ENCODE data around the gene SLC6A4.

Gene SLC6A4

DNA sequence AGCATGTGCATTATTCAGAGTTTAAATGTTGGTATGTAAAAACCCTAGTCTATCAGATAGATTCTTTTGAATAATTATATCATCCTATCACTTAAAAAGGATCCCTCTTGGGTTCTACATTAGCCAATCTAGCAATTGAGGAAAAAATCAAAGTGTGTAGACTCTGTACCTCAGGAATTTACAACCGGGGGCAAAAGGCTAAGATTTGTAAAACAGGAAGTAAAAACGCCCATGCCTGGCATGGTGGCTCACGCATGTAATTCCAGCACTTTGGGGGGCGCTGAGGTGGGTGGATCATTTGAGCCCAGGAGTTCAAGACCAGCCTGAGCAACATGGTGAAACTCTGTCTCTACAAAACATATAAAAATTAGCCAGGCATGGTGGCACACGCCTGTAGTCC is 58.6 kb downstream of the SLC6A4 start:
- no peak overlapping the region for H3K4me3 ChIP-seq (ENCODE audit: low read depth, low read length)
- no peak for DNase-seq (ENCODE audit: low read depth)
- no peak for TF ChIP-seq MYC (IDR thresholded peaks at IDR 0.05; ENCODE audit: low read depth, low read length)
- TF ChIP-seq POLR2A (IDR thresholded peaks at IDR 0.05; ENCODE audit: extremely low read depth, insufficient read length) = no peak
- TF ChIP-seq, protein P1, sequence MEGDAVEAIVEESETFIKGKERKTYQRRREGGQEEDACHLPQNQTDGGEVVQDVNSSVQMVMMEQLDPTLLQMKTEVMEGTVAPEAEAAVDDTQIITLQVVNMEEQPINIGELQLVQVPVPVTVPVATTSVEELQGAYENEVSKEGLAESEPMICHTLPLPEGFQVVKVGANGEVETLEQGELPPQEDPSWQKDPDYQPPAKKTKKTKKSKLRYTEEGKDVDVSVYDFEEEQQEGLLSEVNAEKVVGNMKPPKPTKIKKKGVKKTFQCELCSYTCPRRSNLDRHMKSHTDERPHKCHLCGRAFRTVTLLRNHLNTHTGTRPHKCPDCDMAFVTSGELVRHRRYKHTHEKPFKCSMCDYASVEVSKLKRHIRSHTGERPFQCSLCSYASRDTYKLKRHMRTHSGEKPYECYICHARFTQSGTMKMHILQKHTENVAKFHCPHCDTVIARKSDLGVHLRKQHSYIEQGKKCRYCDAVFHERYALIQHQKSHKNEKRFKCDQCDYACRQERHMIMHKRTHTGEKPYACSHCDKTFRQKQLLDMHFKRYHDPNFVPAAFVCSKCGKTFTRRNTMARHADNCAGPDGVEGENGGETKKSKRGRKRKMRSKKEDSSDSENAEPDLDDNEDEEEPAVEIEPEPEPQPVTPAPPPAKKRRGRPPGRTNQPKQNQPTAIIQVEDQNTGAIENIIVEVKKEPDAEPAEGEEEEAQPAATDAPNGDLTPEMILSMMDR (IDR thresholded peaks at IDR 0.05; ENCODE audit: low read depth, low read length) = no peak
- TF ChIP-seq, protein P2, sequence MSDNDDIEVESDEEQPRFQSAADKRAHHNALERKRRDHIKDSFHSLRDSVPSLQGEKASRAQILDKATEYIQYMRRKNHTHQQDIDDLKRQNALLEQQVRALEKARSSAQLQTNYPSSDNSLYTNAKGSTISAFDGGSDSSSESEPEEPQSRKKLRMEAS (IDR thresholded peaks at IDR 0.05; ENCODE audit: low read depth, low read length) = no peak

DNA sequence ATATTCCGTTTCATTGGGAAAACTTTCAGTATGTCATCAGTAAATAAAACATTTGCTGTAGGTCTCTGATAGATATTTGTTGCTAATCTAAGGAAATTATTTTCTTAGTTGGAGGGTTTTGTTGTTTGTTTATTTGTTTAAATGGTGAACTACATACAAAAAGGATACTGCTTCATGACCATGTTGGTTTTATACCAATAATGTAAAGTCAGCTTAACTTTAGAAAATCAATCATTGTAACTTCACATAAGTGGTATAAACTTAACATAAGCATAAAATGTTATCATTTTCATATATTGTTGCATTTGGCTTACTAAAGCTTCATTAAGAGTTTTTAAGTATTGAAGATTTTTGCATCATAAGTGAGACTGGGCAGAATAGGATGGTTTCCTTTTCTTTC is 60.9 kb downstream of the SLC6A4 start:
- H3K4me3 ChIP-seq (ENCODE audit: low read depth, low read length) = no peak overlapping the region
- TF ChIP-seq, protein P1 (IDR thresholded peaks at IDR 0.05; ENCODE audit: low read depth, low read length) = no peak
- TF ChIP-seq POLR2A (IDR thresholded peaks at IDR 0.05; ENCODE audit: extremely low read depth, insufficient read length) = no peak
- TF ChIP-seq MYC (IDR thresholded peaks at IDR 0.05; ENCODE audit: low read depth, low read length) = no peak
- TF ChIP-seq, protein P2 (IDR thresholded peaks at IDR 0.05; ENCODE audit: low read depth, low read length) = no peak
- DNase-seq (ENCODE audit: low read depth) = no peak

DNA sequence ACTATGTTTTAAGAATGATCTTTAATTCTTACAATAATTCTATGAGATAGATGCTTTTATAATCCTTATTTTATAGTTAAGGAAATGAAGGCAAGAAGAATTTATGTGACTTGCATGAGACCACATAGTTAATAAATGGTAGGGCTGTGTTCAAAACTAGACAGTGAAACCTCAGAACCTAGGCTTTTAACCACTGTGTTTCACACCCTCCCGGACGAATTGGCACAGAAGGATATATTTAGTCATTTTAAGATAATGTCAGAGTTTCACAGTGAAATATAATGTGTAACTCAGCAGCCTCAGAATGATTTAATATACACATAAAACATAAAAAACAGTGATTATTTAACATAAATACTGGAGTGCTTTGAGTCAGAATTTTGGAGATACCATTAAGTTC is 61.8 kb downstream of the SLC6A4 start:
- DNase-seq (ENCODE audit: low read depth) = no peak
- H3K4me3 ChIP-seq (ENCODE audit: low read depth, low read length) = no peak overlapping the region
- TF ChIP-seq MYC (IDR thresholded peaks at IDR 0.05; ENCODE audit: low read depth, low read length) (no peak), POLR2A (IDR thresholded peaks at IDR 0.05; ENCODE audit: extremely low read depth, insufficient read length) (no peak)
- TF ChIP-seq, protein P1 (IDR thresholded peaks at IDR 0.05; ENCODE audit: low read depth, low read length) = no peak
- TF ChIP-seq, protein P2 (IDR thresholded peaks at IDR 0.05; ENCODE audit: low read depth, low read length) = no peak

DNA sequence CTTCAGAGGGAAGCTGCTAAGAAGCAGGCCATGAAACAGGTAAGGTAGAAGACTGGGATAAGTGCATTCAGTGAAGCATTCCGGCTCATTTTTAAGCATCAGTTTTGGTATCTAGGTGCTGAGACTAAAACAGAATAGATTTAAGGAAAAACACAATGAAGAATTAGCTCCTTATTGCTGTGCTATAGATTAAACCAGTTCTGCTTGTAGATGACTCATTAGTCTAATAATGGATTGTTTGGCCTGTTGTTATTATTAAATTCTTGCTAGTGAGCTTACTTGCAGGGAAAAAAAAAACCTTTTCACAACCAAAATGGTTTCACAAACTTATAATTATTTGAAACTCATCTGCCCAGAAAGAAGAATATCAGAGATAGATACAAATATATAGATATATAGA is 62.9 kb downstream of the SLC6A4 start:
- H3K4me3 ChIP-seq (ENCODE audit: low read depth, low read length) = no peak overlapping the region
- no peak for DNase-seq (ENCODE audit: low read depth)
- TF ChIP-seq, protein P2 (IDR thresholded peaks at IDR 0.05; ENCODE audit: low read depth, low read length) = no peak
- TF ChIP-seq, protein P1 (IDR thresholded peaks at IDR 0.05; ENCODE audit: low read depth, low read length) = no peak
- no peak for TF ChIP-seq POLR2A (IDR thresholded peaks at IDR 0.05; ENCODE audit: extremely low read depth, insufficient read length)
- no peak for TF ChIP-seq MYC (IDR thresholded peaks at IDR 0.05; ENCODE audit: low read depth, low read length)

DNA sequence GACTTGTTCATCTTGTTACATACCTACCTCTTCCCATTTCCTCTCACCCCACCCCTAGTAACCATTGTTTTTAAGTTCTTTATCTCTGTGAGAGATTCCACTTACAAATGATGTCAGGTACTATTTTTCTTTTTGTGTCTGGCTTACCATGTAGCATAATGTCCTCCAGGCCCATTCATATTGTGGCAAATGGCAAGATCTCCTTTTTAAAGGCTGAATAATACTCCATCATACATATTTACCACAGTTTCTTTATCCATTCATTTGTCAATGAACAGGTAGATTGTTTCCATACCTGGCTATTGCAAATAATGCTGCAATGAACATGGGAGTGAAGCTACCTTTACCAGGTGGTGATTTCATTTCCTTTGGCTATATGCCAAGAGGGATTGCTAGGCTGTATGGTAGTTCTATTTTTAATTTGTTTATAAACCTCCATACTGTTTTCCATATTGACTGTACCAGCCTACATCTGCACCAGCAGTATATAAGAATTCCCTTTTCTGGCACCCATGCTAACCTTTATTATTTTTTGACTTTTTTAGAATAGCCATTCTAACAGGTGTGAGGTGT is 65.0 kb downstream of the SLC6A4 start:
- DNase-seq (ENCODE audit: low read depth) = no peak
- no peak for TF ChIP-seq MYC (IDR thresholded peaks at IDR 0.05; ENCODE audit: low read depth, low read length)
- TF ChIP-seq, protein P2 (IDR thresholded peaks at IDR 0.05; ENCODE audit: low read depth, low read length) = no peak
- no peak for TF ChIP-seq POLR2A (IDR thresholded peaks at IDR 0.05; ENCODE audit: extremely low read depth, insufficient read length)
- TF ChIP-seq, protein P1 (IDR thresholded peaks at IDR 0.05; ENCODE audit: low read depth, low read length) = no peak
- no peak overlapping the region for H3K4me3 ChIP-seq (ENCODE audit: low read depth, low read length)
